ENCODE data around the gene UGT1A8.

The UGT1A8 gene

DNA sequence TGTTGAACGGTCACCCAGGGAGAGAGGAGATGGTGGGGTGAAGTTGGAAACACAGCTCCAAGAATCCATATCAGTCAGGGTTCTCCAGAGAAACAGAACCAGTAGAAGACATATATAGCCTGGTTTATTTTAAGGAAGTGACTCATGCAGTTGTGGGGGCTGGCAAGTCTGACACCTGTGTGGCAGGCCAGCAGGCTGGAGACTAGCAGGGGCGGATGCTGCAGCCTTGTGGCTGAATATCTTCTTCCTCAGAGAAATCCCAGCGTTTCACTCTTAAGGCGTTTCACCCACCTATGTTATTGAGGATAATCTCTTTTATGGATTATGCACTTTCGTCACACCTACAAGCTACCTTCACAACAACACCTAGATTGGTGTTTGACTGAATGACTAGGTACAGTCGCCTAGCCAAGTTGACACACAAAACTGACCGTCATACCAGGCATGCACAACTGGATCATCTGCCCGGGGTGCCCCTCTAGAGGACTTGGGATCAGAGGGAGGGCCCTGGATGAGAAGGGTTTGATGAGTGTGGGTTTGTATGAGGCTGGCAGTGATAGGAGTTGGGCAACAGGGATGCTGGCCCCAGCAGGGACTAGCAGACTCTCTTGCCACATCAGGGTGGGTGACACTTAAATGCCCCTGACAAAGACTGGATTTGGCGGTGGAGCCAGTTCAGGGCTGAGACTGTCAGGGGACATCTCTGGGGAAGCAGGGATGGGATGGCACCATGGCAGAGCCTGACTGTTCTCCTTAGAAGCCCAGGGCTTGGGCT lies 184.1 kb downstream of the UGT1A8 start:
- DNase-seq (ENCODE audit: low read depth), result no peak

DNA sequence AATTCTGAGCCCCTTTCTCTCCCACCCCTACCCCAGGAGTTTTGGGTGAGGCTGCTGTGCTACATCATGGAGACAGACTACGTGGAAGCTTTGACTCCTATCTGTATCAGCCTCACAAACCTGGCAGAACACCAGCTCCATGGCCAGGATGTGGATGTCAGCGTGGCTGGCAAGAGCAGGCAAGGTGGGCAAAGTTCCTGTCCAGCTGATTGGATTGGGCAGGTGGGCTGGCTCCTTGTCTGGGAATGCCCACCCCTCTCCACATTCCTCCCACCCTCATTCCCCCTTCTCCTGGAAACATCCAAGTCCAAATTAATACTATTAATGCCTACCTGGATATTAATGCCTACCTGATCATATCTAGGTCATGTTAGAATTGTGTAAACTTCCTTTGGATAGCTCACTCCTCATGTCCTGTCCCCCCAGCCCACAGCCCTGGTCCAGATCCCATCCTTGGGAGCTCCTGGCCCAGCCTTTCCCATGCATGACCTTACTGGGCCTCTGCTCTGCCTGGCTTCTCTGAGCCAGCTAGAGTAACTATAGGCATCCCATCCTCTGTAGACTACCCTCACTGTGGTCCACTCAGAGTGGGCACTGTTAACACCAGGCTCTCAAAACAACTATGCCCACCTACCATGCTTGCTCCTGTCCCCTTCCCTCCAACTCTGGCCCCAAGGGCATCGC lies 184.8 kb downstream of the UGT1A8 start:
- no peak for DNase-seq (ENCODE audit: low read depth)

DNA sequence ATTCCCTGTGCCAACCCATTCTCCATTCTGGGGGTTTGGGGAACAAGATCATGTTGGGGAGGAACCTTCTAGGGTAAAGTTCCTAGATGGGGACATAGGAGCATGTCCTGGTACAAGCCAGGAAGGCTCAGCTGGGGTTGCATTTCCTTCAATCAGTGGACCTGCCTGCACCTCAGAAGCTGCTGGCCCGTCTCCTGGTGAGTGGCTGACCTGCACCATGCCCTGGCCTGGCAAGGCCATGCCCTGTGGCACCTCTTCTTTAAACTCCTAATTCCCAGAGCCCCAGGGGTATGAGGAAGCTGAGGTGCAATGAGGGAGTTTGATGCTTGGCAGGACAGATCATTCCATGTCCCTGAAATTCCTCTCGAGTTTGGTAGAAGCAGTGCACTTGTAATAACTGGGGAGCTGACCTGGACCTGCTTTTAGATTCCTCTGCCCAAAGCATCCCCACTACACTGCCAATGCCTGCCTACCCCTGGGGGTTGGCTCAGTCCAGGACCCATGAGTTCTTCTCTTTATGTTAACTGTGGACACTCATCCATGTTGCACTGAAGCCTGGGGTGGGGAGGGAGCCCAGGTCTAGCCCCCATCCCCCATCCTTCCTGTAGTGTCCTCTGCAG lies 186.0 kb downstream of the UGT1A8 start:
- DNase-seq (ENCODE audit: low read depth), result no peak

DNA sequence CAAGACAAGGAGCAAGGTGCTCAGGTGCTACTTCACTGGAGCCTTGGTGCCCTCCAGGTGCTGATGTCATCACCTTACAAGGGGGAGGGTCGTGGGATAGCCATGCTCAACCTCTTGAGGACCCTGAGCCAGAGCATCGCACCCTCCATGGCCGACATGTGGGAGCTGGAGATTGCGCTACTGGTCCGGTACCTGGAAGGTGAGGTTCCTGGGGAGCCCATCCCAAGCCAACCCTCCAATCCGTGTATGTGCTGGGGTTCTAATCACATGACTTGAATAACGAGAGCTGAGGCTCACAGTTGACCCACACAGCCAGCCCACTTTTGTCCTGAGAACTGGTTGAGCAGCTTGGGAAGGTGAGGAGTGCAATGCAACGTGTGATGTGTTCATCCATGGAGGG lies 186.6 kb downstream of the UGT1A8 start:
- DNase-seq (ENCODE audit: low read depth), result no peak

DNA sequence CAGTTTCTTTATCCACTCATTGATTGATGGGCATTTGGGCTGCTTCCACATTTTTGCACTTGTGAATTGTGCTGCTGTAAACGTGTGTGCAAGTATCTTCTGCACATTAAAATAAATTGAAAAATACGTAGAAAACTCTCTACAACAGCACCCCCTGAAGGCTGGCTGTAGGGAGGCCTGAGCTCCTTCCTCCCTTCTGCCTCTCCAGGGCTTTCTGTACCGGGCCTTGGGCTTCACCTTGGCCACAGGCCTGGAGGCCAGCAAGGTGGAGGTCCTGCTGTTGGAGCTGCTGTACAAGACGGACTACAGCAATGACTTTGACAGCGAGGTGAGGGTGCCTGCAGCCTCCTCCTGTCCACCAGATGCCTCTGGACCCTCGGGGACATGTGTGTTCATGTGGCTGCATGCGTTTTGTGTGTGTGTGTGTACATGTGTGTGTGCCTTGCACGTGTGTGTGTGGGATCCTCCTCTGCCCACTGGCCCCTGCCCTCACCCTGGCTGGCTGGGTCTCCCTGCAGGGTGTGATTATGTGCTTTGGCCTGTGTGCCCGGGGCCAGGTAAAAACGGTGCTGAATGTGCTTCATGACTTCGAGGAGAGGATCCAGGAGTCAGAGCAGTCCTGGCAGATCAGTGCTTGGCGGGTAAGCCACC lies 189.9 kb downstream of the UGT1A8 start:
- DNase-seq (ENCODE audit: low read depth), result no peak

DNA sequence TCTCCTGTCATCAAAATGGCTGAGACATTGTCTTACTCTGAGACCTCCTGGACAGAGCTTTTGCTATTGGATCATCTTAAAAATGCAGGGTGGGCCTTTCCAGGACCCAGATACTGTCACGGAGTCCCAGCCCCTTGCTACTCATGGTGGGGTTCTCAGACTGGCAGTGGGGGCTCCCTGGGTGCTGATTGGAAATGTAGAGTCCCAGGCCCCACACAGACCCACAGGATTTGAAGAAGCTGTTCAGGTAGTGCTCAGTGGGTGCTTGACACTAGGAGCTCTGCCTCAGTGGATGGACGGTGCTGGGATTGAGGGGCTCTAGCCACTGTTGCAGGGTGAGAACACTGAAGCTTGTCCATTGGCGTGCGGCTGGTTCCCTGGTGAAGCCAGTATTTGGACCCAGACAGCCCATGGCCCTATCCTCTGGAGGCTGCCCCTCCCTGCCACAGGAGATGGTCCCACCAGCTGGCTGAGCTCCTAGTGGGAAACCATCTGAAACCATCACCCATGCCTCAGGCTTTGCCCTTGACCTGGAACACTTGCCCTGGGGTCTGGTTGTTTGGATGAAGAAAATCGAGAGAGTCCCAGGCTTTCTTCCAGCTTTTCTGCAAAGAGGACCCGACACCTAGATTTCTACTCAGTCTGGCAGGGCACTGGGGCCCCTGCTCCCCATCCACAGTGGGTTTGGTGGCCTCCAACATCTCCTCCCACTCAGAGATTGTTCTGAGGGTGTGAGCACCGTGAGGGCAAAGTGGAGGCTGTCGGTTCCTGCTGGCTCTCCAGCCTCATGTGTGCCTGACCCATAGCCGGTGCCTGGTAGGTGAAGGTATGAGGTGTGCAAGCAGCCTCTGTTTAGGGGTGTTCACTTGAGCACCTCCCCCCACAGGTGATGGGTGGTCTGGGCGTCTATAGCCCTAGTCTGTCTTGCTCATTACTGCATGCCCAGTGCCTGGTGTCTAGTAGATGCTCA lies 190.8 kb downstream of the UGT1A8 start:
- DNase-seq (ENCODE audit: low read depth), result no peak

DNA sequence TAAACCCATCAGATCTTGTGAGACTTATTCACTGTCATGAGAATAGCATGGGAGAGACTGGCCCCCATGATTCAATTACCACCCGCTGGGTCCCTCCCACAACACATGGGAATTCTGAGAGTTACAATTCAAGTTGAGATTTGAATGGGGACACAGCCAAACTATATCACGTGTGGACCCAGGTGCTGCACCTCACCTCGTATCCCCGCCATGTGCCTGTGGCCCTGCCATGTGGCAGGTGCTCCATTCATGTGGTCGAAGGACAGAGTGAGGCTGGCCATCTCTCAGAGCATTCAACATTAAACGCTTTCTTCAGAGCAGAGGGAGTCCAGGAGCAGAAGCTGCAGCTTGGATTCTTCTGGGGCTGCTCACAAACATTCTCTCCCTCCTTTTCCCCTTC lies 193.0 kb downstream of the UGT1A8 start:
- DNase-seq (ENCODE audit: low read depth), result no peak

DNA sequence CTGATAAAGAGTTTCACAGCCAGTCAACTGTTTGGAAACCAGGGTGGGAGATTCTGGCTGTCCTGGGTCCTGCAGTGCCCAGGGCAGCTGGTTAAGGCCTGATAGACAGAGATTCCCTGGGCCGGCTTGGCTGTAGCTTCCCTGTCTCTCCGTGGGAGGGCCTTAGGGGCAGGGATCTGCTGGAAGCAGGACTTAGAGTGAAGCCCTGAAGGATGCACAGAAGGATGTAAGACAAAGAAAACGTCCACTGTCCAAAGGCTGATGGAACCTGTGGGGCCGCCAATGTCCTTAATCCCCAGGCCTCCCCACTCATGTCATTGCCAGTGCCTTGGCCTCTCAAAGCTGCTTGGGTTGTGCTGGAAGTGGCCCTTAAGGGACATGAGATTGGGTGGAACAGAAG lies 193.7 kb downstream of the UGT1A8 start:
- no peak for DNase-seq (ENCODE audit: low read depth)

DNA sequence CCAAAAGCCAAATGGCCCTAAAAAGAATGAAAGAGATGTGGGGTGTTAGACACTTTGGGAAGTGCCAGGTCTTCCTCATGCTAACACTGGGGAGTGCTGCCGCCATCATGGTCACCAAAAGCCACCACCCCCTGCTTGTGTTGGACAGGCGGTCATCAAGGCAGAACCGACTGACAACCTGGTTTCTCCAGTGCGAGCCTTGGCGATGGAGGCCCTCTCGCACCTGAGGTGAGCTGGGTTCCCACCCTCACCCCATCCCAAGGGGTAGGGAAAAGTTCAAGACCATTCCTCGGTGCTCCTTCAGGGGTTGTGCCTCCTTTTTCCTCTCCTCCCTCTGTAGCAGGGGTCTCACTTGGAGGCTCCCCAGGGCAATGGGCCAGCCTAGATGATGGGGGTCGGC lies 194.3 kb downstream of the UGT1A8 start:
- DNase-seq (ENCODE audit: low read depth), result no peak

DNA sequence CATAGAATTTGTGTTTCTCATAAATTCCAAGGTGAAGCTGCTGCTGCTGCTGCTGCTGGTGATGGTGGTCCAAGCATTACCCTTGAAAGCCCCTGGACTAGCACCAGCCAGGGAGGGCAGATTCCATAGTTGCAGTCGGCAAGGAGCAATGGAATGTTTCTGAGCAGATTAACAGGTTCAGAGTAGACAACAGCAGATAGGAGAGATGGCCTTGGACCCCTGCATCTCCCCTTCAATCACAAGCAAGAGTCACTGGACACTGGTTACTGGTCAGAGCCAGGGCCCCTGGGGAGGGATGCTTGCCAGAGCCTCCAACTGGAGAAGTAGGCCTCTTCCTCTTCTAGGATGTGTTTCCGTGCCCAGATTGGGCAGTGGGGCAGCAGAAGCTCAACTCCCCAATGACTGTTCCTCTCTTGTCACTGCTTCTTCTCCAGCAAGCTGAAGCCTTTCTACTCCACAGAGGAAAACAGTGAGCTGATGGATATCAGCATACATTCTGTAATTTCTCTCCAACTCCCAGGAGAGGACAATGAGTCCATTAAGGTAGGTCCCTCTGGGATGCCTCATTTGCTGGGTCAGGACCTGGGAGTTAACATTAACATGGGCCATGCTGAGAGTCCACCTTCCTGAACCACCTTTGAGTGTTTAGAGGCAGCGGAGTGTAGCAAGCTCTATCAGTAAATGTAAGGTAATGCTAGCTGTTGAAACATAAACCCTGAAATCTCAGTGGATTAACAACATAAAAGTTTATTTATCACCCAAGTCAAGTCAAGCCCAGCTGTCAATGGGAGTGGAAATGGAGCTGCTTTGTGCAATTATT lies 196.0 kb downstream of the UGT1A8 start:
- no peak for DNase-seq (ENCODE audit: low read depth)

DNA sequence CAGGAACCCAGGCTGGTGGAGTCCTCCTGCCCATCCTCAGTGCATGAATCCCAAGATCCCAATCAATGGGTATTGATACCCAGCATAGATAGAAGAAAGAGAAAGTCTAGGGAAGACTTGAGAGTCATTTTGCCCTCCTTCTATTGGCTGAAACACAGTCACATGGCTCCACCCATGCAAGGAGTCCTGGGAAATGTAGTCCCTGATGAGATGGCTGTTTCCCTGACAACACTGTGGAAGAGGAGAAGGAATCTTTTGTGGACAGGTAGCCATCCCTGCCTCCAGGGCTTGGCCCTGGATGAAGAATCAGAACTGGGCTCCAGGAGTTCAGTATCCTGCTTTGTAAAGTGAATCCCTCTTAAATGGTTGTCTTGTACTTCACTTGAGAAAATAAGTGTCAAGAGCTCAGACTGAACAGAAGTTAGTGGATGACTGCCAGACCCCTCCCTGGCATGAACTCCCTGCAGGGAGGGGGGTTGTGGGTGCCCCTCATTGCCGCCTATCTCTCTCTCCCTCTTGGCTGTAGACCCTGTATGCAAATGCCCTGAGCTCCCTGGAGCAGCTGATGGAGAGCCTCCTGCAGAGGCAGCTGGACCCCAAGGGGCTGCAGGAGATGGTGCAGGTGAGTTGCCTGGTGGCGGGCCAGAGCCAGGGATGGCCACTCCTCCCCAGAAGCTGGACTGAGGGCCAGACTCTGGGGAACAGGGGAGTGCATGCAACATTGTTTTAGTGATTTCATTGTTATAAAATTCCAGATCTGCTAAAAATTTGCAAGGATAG lies 196.8 kb downstream of the UGT1A8 start:
- DNase-seq (ENCODE audit: low read depth), result no peak

DNA sequence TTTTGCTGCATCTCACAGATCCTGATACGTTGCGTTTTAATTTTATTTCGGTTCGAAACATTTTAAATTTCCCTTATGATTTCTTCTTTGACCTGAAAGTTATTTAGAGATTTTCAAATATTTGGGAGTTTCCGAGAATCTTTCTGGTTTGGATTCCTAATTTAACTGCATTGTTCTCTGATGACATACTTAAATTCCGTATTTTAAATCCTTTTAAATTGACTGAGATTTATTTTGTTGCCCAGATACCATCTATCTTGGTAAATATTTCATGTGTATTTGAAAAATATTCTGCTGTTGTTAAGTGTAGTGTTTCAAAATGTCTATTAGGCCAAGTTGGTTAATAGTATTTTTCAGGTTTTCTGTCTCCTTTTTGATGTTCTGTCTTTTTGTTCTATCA lies 198.4 kb downstream of the UGT1A8 start:
- DNase-seq (ENCODE audit: low read depth), result no peak

DNA sequence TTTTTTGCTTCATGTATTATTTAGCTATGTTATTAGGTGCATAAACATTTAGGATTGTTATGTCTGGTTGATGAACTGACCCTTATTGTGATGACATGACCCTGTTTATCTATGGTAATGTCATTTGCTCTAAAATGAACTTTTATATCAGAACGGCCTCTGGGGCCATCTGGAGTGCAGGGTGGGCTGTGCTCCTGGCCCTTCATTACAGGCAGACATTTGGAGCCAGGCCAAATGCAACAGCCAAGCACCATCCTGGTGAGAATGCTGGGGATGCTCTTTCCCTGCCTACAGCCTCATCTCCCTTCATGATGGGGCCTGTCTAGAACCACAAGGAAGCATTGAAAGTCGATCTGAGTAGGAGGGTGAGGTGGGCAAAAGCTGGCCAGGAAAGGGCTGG lies 198.9 kb downstream of the UGT1A8 start:
- DNase-seq (ENCODE audit: low read depth), result no peak

DNA sequence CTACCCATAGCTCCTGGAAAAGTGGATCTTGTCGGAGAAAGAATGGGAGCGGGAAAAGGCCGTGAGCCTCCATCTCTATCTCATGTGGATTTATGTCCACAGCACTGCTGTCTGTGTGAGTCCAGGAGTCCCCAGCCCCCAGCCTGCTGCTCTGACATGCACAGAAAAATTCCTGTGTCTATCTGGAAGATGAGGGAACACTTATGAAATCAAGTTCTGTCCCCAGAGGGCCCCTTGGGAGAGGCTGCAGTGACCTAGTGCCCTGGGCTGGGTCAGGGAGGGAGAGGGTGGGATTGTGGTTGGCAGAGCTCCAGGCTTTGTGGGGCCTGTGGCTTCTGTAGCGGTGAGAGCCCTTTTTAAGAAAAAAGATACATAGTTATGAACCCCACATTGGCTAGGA lies 199.3 kb downstream of the UGT1A8 start:
- DNase-seq (ENCODE audit: low read depth), result no peak

DNA sequence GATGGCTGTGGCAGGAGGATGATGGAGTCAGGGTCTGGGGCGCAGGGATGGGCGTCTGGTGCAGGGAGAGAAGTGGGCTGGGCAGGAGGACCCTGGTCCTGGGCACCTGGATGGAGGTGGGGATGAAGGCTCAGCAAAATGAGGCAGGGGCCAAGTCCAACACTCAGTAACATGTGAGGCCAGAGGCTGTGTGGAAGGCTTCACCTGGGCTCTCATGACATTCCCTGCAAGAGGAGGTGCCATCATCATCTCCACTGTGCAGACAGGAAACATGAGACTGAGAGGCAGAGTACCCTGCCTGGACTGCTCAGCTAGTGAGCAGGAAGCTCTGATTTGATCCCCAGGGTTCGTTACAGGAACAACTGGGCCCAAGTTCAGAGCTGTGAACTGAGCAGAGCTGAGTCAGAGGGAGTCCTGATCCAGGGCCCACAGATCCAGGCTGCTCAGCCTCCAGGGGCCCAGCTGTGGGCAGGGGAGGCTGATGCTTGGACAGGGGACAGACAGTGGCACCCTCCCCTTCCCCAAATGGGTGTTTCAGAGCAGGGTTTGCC lies 200.0 kb downstream of the UGT1A8 start:
- no peak for DNase-seq (ENCODE audit: low read depth)

DNA sequence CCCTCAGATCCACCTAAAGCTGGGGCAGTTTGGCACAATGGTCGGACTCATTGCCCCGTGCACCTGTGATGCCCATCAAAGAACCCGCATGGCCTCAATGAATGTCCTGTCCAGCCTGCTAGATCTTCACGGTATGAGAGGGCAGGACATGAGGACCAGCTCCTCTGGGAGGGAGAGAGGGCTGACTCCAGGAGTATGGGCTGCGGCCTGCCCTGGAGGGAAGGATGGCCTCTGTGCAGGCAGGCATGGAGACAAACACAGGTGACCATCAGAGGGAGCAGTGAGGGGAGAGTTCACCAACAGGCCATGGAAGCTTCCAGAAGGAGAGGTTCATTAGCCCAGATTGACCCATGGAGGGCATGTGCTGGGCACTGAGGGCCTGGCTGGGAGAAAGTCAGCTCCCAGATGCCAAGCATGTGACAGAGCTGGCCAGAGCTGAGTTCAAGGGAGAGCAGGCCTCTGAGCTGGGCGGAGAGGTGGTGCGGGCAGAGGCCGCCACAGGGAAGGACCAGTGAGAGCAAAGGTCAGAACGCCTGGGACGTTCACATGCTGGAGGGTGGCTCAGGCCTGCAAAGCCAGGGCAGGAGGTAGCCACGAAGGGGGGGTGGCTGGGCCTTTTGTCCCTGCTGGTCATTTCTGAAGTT lies 200.7 kb downstream of the UGT1A8 start:
- no peak for DNase-seq (ENCODE audit: low read depth)

DNA sequence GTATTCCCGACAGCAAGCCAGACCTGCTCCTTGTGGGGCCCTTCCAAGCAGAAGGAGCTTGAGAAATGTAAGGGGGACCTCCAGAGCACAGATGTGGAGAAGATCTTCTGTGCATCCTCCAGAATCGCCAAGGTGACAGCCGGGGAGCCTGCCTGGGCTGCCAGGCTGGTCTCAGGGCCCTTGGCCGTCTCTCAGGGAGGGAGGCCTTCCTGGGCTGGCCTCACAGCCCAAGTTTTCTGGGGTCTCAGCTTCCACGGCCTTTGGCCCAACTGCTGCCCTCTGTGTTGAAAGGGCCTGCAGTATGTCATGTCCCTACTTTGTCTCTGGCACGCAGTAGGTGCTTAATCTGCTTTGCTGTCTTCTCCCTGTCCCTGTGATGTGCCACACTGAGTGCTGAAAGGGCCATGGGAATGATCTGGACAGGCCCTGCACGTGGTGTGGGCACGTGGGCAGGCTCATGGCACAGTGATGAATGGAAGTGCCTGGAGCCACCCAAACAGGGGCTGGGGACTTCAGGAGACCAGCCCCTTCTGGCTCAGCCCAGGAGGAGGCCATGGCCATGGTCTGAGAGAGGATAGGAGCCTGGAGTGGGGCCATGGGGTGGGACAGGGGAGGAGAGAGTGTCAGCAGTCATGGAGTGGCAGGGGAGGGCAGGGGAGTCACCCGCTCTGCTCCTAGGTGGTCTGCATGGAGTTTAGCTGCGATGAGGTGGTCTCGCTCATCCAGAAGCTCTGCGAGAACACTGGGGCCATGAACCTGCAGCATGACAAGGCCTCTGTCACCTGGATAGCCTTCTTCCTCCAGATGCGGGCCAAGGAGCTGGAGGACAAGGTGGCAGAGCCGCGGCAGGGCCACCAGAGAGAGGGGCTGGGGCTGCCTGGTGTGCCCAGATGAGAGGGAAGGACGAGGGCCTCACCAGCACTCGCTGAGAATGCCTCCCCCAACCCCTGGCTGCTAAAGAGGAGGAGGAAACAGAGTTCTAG lies 201.5 kb downstream of the UGT1A8 start:
- no peak for DNase-seq (ENCODE audit: low read depth)
